DMS114 treated with DMSO at 0.1 percent for 48 hours (cell line): ENCODE results near the gene IGFLR1.
"Not testable (repeated sequence)": the region's sequence is repeated elsewhere in the genome, so short reads cannot be mapped to it uniquely, and the experiment has no call there.

Experiments
- DNase-seq: peaks from one replicate; lab custom pipeline; 2025; ENCODE audit not compliant: unreplicated experiment; lab: John Stamatoyannopoulos, UW

Gene IGFLR1

GRCh38 chr19:35725216-35725861 lies 16.9 kb downstream of the IGFLR1 start:
- DNase-seq: no peak

GRCh38 chr19:35724560-35724959 lies 17.7 kb downstream of the IGFLR1 start:
- no peak for DNase-seq

GRCh38 chr19:35724132-35724531 lies 18.1 kb downstream of the IGFLR1 start:
- DNase-seq: not testable (repeated sequence)

GRCh38 chr19:35723671-35724070 lies 18.6 kb downstream of the IGFLR1 start:
- no peak for DNase-seq

- DNase-seq: no peak
These were observed 19.4 kb downstream of the IGFLR1 start for GRCh38 chr19:35722897-35723296.

- DNase-seq: no peak
These were observed 19.8 kb downstream of the IGFLR1 start for GRCh38 chr19:35722461-35722860.

- no peak for DNase-seq
These were observed 20.9 kb downstream of the IGFLR1 start for GRCh38 chr19:35721374-35721773.

GRCh38 chr19:35720648-35721047 lies 21.6 kb downstream of the IGFLR1 start:
- DNase-seq: no peak

GRCh38 chr19:35720163-35720524 lies 22.1 kb downstream of the IGFLR1 start:
- DNase-seq: no peak

- DNase-seq: no peak
These were observed 22.7 kb downstream of the IGFLR1 start for GRCh38 chr19:35719402-35720162.

- DNase-seq: no peak
These were observed 23.8 kb downstream of the IGFLR1 start for GRCh38 chr19:35718345-35719041.

- peak; percentile 91 for DNase-seq
These were observed 24.4 kb downstream of the IGFLR1 start, which contains the start of gene KMT2B for GRCh38 chr19:35717665-35718344. Gene KMT2B, plus strand, starts transcription at chr19:35718003. Its CDS starts 16 bp downstream, at chr19:35718019.

- peak; percentile 65 for DNase-seq
These were observed 25.2 kb downstream of the IGFLR1 start for GRCh38 chr19:35716801-35717664.

- no peak for DNase-seq
These were observed 26.1 kb downstream of the IGFLR1 start for GRCh38 chr19:35715981-35716800.

GRCh38 chr19:35715355-35715809 lies 26.9 kb downstream of the IGFLR1 start:
- no peak for DNase-seq

- DNase-seq: no peak
These were observed 27.5 kb downstream of the IGFLR1 start for GRCh38 chr19:35714601-35715354.

GRCh38 chr19:35713904-35714495 lies 28.3 kb downstream of the IGFLR1 start:
- DNase-seq: no peak

GRCh38 chr19:35713506-35713850 lies 28.8 kb downstream of the IGFLR1 start:
- no peak for DNase-seq
